UCSD-AML1 (cell line): ENCODE data around the gene TNS4.

ENCODE experiments used
- DNase-seq: peaks from one replicate; lab custom pipeline; 2025; ENCODE audit not compliant: unreplicated experiment; lab: John Stamatoyannopoulos, UW

The TNS4 gene

DNA sequence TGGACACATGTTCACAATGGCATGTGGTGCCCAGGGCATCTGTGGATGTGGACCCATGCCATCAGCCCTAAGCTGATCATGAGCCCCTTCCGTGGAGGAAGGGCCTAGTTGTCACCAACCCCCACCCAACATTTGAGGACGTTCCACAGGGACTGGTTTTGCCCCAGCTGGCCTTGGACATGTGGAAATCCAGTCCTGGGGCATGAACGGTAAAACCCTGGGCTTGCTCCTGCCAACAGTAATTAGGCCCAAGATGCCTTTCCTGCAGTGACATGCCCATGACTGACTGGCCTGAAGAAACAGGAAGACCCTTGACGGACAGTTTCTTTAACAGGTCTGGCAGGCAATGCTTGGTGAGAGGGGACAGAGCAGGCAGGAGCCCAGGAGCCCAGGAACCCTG is 7.7 kb downstream of the TNS4 start:
- no peak for DNase-seq

- no peak for DNase-seq
Measured at GRCh38 chr17:40491486-40491885, 9.9 kb downstream of the TNS4 start.

- no peak for DNase-seq
Measured at GRCh38 chr17:40490982-40491381, 10.4 kb downstream of the TNS4 start.

DNA sequence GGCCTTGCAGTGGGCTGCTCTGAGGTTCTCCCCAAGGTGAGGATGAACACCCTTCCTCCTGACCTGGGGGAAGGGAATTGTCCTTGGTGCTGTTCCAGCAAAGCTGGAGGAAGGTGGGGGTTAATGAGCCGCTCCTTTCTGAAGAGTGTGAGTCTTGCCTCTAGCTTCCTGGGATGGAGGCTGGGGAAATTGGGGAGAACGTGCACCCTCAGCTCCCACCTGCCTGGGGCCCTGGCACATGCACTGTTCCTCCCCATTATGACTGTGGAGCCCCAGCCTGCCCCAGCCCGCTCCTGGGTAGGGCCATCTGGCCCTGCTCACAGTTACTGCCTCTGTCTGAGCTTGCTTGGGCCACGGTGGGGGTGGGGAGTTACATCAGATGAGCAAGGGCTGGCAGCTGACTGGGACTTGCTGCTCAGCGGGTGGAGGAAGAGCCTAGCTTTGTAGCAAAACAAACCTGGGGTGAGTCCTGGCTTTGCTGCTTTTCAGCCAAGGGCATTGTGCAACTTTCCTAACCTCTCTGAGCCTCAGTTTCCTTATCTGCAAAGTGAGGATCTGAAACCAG is 11.1 kb downstream of the TNS4 start:
- no peak for DNase-seq

- no peak for DNase-seq
Measured at GRCh38 chr17:40487371-40488020, 13.9 kb downstream of the TNS4 start.

DNA sequence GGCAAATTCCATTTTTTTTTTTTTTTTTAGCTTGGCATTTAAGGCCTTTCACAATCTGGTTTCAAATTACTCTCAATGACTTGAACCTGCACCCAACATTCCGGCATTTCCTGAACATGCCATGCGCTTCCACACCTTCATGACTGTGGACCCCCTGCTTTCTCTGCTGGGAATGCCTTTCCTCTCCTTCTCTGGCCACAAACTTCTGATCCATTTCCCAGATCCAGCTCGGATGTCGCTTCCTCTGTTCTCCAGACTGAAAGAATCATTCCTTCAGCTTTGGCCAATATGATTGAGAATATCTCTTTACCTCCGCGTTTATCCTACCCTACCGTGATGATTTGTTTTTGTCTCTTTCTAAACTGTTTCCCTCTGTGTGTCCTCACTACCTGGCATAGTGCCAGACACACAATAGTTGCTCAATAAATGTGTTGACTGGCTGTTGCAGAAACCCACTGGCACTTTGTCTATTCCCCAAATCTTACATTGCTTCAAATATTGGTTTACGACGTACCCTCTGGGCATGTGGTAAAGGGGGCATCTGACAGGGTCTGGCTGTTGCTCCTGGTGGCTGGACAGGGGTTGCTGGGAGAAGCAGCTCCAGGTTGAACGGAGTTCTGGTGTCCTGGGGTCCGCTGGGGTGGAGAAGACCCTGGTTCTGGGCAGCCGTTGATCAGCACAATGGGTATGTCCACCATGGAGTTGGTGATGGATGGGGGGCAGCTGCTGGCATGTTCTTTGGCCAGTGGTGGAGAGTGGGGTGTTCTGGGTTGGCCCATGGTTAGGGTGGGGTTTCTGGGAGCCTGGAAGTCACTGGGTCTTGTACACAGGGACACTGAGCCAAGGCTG is 14.7 kb downstream of the TNS4 start:
- DNase-seq, result no peak

DNA sequence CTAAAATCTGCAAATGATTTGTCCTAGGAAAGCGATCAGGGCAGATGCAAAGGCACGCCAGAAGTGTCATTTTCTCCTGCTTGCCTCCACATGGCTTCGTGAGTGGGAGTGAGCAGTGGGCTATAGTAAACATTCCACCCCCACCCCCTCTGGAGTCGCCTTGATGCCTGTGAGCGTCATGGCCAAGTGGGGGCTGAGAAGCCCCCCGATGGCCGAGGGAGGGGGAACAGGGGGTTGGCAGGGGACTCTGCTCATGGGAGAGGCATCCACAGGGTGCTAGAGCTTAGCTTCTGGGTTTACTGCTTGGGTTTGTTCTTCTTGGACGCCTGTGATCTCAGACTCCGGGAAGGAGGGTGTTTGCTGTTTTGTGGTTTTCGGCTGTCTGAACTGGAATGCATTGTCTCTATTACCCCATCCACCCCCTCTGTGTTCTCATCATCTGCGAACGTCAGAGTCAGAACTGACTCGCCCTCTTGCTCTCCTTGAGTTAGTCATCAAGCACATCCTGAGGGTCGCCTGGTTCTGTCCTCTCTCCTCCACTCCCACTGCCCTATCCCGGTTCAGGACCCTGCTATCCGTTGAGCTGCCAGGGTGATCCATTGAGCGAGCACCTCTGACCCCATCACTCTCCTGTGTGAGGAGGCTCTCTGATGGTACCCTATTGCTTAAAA is 15.4 kb downstream of the TNS4 start:
- no peak for DNase-seq

DNA sequence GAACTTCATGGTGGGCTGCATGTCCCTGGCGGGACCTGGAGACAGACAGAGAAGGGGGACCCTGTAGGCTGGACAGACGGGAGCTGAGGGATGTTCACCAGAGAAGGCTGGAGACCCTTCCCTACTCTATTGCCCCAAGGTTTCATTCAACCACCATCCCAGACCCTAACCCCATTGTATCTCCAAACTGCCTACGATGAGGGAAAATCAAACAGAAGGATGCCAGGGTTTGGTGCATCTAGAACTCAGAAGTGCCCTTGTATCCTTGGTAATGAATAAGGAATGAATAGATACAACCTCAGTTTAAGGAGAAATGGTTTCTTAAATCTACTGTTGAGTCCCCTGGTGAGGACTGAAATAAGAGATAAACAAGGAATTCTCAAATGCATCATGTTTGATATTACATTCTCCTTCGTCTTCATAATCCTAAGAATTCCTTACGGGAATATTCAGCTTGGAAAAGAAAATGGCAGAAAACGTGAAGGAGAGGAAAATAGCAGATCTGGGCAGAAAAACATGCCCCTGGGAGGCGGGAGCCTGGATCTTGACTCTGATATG is 16.4 kb downstream of the TNS4 start:
- DNase-seq, result no peak

- no peak for DNase-seq
Measured at GRCh38 chr17:40484285-40484972, 17.0 kb downstream of the TNS4 start.

DNA sequence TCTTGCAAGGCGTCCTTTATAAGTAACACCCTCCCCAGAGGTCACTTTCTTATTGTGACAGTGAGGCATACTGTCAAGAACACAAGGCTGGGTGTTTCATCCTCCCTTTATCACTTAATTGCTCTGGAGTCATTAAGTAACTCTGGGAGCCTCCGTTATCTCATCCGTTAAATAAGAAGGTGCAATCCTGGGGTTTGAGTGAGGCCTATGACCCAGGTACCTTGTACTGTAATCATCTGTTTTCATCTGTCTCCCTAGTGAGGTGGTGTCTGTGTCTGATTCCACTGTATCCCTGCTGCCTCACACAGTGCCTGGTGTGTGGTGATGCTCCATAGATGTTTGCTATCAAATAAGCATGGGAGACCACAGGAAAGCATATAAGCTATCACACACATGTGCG is 17.7 kb downstream of the TNS4 start:
- no peak for DNase-seq

DNA sequence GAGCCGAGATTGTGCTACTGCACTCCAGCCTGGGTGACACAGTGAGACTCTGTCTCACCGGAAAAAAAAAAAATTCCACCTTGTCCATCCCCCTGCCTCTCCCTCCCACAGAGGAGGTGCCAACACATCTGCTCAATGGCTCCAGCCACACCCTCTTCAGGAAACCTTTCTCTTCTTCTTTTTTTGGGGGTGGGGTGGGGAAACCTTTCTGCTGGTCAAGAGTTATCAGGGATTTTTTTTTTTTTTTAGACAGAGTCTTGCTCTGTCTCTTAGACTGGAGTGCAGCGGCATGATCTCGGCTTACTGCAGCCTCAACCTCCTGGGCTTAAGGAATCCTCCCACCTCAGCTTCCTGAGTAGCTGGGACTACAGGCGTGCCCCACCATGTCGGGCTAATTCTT is 18.7 kb downstream of the TNS4 start:
- DNase-seq, result no peak

- no peak for DNase-seq
Measured at GRCh38 chr17:40481106-40481505, 20.3 kb downstream of the TNS4 start.

DNA sequence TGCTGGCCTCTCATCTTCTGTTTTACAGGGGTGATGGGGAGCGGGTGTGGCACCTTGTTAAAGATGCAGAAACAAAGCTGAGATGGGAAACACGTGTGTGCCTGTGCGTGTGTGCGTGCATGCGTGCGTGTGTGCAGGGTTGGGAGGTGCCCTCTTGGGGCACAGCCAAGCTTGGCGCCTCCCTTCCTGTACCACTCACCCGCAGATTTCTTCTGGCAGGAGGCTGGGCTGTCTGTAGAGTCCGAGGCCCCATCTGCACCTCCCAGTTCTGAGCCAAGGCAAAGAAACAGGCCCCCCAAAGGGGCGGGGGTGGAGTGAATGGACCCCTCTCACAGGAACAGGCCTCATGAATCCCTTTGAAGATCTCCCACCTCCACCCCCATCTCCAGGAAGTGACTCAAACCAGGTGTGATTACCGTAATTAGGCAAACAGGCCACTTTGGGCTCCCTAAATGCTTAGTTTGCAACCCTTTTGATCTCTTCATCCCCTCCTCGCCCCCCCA is 20.9 kb downstream of the TNS4 start:
- DNase-seq, result peak; percentile 39

- no peak for DNase-seq
Measured at GRCh38 chr17:40479754-40480480, 21.5 kb downstream of the TNS4 start.

DNA sequence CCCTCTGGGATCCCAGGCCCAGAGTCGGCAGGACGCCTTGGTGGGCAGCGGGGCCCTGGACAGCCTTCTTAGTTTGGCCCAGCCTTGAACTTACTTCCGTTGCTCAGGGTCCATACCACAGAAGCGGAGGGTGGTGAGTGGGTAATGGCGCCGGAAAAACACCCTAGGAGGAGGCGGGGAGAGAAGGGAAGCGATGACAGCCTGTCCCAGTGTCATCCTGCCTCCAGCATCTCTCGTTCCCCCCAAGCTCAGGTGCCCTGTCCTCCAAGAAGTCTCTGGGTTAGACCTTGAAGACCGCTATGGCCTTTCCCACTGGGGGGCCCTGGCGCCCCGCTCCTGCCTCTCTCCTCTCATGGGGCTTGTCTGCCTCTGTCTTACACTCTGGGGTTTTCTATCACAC is 22.9 kb downstream of the TNS4 start:
- no peak for DNase-seq

DNA sequence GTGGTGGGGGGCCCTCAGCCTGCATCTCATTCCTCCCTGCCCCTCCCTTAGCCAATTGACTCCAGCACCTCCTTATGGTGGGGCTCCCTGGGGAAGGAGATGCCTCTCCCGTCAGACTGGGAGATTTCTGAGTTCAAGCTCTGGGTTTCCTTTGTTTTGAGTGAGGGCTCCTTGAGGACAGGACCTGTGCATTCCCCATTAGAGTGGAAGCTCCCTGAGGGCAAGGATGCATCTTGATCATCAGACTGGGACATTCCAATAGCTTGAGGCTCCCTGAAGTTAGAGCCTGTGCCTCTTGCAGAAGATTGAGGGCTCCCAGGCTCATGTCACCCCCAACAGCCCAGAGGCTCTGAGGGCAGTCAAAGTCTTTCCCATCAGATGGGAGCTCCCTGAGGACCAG is 23.6 kb downstream of the TNS4 start:
- DNase-seq, result no peak

- no peak for DNase-seq
Measured at GRCh38 chr17:40475234-40475908, 26.1 kb downstream of the TNS4 start.

DNA sequence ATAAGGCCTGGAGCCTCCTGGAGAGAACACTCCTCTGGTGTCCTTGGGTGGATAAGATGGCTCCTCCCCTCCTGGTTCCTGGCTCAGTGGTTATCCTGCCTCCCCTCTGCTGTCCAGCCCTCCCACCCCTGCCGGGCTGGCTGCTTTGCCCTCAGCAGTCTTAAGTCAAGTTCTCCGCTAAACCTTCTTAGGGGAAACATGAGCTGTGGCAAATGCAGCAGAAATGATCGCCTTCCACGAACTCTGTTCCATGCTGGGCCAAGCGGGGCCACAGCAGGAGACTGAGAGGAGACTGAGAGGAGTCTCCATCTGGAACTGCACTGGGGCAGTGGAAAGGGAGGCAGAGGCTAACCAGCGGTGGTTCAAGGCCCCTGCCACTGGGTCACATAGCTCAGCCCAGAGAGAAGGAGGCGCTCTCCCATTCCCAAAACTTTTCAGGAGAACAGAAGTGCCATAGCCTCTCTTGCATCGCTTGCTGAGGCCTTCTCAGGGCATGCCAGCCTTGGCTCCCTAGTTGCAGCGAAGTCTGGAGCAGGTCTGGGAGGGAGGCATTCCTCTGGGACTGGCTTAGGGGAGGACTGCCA is 26.9 kb downstream of the TNS4 start:
- DNase-seq, result no peak
